ENCODE results near the gene BTNL9.
"Not testable (repeated sequence)": the region's sequence is repeated elsewhere in the genome, so short reads cannot be mapped to it uniquely, and the experiment has no call there.

Gene BTNL9

DNA sequence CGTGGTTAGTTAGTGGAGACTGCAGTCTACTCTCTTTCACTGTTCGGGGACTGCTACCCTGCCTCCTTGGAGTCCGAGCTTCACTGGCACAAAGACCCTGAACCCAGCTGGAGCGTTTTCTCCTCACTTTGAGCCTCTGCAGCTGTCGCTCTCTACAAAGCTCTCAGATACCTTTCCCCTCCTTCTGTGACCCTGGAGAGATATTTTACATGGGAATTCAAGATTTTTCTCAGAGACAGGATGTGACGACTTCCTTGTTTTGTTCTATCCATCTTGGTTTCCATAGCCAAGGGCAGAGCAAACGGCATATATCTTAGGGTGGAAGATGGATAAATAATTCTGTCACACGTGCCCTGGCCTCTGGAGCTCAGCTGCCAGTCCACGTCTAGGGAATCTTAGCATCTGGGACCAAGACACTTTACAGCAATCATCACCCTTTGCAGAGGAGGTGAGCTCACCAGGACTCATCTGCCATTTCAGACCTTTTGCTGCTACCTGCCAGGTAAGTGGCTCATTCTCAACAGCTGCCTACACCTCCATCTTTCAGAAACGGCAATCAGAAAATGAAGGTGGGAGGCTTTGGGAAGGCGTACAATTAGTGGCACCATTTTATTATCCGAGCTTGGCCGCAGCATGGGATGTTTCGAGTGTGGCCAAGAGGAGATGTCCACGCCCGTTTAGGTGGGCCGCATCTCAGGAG is at the start of gene BTNL9:
TSS of gene BTNL9 (plus strand) at position 336 of the 700 bp plus-strand sequence. CDS start 5,224 bp downstream, outside the sequence.
- no peak for DNase-seq

DNA sequence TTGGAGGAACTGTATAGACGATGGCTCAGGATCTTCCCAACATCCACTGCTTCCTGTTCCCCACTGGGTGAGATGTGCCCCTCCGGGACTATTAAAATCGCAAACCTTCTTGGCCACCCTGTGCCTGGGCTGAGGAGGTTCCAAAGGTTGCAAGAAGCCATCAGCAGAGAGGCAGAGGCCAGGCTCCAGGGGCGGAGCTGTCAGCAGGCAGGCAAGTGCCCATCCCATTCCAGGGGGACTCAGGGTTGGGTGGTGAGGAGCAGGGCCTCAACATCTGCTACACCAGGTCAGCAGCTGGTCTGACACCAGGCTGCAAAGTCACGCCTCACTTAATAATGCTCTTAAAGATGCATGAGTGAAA is 49.2 kb upstream of the BTNL9 start:
- no peak for DNase-seq

DNA sequence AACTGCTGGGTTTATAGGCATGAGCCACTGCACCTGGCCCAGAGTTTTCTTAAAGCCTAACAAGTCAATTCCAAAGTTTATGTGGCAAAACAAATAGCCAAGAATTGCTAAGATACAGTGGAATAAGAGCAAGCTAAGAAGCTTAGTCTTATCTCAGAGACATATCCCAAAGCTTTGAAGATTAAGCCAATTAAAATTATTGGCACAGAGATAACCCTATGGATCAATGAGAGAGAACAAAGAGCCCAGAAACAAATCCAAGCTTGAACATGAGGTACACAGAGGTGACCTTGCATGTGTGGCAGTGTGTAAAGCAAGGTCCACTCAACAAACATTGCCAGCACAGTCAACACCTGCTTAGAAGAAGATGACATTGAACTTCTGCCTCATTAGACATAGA is 38.1 kb upstream of the BTNL9 start:
- no peak for DNase-seq

DNA sequence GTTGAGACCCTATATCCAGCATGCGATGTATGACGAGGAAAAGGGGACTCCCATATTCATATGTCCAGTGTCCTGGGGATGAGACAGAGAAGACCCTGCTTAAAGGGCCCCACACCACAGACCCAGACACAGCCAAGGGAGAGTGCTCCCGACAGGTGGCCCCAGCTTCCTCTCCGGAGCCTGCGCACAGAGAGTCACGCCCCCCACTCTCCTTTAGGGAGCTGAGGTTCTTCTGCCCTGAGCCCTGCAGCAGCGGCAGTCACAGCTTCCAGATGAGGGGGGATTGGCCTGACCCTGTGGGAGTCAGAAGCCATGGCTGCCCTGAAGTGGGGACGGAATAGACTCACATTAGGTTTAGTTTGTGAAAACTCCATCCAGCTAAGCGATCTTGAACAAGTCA is 34.3 kb upstream of the BTNL9 start:
- no peak for DNase-seq

DNA sequence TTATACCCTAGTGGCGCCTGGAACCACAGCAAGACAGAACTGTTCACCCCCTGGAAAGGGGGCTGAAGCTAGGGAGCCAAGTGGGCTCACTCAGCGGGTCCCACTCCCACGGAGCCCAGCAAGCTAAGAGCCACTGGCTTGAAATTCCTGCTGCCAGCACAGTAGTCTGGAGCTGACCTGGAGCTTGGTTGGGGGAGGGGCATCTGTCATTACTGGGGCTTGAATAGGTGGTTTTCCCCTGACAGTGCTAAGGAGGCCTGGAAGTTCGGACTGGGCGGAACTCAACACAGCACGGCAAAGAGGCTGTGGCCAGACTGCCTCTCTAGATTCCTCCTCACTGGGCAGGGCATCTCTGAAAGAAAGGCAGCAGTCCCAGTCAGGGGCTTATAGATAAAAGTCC is 31.9 kb upstream of the BTNL9 start:
- DNase-seq: no peak

DNA sequence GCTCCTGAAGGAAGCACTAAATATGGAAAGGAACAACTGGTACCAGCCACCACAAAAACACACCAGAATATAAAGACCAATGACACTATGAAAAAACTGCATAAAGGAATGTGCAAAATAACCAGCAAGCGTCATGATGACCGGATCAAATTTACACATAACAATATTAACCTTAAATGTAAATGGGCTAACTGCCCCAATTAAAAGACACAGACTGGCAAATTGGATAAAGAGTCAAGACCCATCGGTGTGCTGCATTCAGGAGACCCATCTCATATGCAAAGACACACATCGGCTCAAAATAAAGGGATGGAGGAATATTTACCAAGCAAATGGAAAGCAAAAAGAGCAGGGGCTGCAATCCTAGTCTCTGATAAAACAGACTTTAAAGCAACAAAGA is 30.0 kb upstream of the BTNL9 start:
- DNase-seq: not testable (repeated sequence)

DNA sequence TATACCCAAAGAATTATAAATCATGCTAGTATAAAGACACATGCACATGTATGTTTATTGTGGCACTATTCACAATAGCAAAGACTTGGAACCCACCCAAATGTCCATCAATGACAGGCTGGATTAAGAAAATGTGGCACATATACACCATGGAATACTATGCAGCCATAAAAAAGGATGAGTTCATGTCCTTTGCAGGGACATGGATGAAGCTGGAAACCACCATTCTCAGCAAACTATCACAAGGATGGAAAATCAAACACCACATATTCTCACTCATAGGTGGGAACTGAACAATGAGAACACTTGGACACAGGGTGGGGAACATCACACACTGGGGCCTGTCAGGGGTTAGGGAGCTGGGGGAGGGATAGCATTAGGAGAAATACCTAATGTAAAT is 25.4 kb upstream of the BTNL9 start:
- DNase-seq: not testable (repeated sequence)

DNA sequence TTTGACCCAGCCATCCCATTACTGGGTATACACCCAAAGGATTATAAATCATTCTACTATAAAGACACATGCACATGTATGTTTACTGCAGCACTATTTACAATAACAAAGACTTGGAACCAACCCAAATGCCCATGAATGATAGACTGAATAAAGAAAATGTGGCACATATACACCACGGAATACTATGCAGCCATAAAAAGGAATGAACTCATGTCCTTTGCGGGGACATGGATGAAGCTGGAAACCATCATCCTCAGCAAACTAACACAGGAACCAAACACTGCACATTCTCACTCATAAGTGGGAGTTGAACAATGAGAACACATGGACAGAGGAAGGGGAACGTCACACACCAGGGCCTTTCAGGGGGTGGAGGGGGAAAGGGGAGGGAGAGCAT is 22.6 kb upstream of the BTNL9 start:
- DNase-seq: not testable (repeated sequence)

DNA sequence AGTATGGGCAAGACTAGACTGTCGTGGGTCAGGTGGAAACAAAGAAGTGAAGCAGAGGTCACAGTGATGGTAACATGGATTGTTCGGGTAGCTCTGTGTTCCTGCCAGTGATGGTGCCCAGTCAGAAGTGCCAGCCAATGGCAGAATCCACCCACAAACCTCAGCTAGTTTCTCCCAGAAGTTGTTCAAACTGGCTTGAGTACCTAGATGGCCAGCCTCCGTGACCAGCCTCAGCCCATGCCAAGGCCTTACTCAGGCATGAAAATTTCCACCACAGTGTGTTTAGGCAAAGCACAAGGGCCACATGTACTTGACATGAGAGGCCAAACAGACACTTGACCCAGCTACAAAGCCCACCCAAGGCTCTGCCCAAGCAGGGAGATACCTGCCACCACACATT is 19.4 kb upstream of the BTNL9 start:
- no peak for DNase-seq

DNA sequence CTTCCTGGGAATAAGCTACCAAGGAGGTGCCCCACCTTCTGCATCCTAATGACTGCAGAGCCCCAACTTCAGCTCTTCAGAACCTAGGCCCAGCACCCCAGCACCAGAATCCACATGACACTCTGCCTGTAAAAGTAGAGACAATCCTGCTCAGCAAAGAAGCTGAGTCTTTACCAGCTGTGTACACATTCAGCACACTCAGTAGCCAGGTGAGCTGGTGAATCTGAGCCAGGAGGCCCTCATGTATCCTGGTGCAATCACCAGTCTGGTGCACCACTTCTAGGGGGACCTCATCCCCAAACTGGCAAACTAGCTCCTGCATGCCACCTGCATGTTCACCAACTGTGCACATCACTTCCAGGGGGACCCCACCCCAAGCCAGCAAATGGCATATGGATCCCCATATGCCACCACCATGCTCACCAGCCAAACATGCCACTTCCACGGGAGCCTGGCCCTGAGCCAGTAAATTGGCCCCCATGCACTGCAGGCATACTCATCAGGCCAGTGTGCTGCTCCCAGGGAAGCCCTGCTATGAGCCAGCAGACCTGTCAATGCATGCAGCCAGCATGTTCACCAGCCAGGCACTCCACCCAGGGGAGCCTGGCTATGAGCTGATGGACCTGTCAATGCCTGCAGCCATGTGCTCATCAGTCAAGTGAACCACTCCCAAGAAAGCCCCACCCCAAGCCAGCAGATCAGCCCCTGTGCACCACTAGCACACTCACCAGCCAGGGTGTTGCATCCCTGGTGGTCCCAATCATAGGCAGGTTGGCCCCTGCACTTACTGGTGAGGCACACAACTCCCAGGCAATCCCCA is 15.6 kb upstream of the BTNL9 start:
- no peak for DNase-seq

DNA sequence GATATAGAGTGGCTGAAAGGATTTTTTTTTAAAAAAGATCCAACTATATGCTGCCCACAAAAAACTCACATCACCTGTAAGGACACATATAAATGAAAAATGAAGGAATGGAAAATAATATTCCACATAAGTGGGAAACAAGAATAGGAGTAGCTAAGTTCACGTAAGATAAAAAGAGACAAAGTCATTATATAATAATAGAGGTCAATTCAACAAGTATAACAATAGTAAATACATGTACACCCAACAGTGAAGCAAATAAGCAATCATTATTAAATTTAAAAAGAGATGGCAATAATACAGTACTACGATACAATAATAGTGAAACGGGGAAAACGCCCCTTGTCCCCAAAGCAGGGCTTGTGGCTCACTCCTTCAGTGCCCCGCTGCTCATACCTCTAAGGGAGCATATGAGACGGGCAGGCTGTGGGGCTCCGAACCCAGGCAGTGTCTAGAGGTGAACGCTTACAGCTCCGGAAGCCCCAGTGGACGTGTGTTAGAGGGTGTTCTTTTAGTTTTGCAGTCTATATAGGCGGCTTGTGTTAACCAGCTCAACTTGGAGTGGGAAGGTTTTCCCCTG is 12.5 kb upstream of the BTNL9 start:
- no peak for DNase-seq

DNA sequence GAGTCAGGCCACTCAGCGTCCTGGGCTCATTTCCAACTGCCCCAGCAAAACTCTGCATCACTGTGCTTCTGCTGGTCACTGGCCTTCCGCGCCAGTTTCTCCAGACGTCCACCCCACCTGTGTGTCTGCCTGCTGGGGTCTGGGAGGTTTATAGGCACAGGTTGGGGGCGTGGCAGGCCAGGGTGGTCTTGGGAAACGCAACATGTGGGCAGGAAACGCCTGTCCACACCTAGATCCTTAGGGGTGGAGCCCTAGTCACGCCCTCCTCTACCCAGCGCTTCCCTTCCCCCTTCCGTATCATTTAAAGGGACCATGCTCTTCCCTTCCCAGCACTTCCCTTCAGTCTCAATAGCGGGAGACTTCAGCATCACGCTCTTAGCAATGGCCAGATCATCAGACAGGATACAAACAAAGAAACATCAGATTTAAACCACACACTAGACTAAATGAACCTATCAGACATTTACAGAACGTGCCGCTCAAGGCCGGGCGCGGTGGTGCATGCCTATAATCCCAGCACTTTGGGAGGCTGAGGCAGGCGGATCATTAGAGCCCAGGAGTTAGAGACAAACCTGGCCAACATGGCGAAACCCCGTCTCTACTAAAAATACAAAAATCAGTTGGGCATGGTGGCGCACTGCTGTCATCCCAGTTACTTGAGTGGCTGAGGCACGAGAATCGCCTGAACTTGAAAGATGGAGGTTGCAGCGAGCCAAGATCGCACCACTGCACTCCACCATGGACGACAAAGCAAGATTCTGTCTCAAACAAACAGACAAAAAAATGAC is 11.8 kb upstream of the BTNL9 start:
- DNase-seq: no peak

DNA sequence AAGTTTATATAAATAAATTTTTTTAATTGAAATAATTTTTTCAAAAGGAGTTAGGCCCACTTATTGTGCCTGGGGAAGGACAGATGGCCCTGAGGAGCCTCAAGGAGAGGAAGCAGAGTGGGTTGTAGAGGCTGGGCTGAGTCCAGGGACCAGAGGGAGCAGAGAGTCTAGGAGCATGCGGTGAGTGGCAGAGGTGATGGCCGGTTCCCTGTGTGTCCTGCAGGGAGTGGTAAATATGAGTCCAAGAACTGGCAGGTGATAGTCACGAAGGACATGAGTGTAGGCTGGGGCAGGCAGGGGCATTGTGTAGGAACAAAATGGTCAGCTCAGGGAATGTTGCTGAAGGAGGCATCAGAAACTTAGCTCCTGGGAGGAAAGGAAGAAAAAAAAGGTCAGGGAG is 8.3 kb upstream of the BTNL9 start:
- no peak for DNase-seq

DNA sequence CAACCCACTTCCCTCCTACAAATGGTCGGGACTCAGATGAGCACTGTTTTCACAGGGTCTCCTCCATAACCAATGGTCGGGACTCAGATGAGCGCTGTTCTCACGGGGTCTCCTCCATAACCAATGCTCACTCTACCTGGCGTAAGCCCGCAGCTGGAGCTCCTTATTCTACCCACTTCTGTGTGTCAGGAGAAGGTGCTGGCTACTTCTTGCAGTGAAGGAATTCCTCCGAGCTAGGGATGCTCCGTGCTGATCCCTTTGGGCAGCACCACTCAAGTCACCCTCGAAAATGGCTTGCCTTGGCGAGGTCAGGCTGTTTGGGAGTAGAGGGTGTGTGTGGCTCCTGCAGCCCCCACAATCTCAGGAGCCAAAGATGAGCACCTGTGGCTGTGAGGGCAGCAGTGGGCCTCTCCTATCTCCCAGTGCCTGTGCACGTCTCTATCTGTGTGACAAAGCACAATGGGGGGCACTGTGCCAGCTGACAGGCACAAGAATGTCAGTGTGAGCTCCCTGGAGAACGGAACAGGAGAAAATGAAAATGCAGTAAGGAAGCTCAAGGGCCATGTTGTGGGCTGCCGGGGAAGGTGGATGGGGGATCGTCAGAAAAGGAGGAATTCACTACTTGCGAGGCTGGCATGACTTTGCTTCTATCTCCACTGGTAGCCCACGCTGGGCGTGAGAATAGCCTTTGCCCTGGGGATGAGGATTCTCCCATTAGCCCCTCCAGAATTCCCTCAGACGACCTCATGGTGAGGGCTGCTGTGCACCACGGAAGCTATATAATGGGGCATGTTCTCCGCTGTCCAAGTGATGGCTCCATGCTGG is 3.9 kb upstream of the BTNL9 start:
- DNase-seq: no peak

DNA sequence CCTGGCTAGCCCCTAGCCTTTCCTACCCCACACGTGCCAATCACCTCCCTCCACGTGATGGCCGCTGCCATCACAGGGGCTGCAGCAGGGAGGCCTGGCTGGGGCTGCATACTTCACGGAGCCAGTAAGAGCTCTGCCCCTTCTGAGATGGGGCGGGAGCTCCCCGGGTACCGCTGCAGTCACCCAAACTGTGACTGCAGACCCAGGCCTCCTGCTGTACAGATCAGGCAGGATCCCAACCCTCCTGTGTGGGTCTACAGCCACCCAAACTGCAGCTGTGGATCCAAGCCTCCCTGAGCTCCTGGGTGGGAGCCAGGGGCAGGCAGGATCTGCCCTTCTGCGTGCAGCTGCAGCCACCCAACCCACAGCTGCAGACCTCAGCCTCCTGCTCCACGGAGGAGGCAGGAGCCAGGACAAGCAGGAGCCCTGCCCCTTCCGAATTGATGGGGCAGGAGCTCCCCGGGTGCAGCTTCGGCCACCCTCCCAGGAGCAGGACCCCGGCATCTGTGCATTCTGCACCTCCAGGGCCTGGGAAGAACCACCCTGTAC is 3.2 kb upstream of the BTNL9 start:
- DNase-seq: no peak

DNA sequence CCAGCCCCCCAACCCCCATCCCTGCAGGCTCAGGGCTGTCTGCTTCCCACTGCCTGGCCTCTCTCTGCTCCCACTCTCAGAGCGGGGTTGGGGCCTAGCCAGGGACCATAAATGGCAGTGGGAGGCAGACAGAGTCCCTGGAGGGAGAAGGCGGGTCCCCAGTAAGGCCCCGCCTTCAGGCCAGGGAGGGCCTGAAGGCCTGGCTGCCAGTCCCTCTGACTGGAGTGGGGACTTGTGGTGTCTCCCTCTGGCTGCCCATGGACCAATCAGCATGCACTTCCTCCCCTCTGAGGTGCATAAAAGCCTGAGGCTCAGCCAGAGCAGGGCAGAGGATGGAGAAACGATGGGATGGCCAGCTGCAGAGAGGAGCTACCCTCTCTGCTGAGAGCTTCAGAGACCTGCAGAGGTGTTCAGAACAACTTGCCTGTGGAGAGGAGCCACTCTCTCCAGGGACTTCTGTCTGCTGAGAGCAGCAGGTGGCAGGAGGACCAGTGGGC is 2.7 kb upstream of the BTNL9 start:
- no peak for DNase-seq

DNA sequence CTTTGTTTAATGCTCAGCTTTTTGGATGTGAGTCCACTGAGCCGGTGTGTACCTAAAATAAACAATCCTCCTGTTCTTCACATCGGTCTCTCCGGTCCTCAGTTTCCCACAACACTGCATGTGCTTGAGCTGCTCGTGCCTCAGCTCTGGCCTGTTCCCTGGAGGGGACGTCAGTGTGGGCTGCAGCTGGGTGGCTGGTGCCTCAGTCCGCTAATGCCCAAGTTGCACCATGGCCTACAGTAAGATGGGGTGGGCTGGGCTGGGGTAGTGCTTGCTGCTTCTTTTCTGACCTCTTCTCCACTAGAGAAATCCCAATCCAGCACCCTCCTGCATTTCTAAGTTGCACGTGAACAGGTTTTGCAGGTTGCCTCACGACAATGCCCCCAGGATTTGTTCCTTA is 595 bp upstream of the BTNL9 start:
- no peak for DNase-seq

DNA sequence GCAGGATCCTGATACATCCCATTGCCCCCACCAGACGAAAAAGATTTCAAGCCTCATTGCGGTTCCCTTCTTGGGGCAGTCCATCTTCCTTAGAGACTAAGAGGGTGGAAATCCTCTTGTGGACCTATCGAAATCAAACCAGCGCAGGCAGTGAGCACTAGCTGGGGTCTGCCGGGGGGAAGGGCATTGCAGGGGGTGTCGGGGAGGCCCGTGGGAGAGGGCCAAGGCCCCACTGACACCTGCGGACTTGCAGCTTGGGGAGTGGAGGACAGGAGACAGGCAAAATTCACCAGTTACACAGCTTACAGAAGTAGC is 522 bp downstream of the BTNL9 start:
- no peak for DNase-seq

DNA sequence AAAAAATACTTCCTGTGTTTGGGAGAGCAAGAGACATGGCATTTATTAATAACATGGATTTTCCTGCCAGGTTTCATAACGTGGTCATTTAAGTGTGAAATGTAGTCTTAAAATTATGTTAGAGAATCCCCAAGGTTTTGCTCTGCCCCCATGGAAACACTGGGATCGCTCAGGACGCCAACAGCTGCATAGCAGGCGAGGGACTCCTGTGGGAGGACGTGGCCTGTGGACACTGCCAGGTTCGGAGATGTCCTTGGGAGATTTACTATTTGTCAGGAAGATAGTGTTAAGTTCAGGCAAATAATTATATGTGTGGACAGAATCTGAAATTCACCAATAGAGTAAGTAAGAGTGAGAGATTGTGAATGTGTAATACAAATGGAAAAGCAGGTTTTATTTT is 977 bp downstream of the BTNL9 start:
- DNase-seq: no peak

DNA sequence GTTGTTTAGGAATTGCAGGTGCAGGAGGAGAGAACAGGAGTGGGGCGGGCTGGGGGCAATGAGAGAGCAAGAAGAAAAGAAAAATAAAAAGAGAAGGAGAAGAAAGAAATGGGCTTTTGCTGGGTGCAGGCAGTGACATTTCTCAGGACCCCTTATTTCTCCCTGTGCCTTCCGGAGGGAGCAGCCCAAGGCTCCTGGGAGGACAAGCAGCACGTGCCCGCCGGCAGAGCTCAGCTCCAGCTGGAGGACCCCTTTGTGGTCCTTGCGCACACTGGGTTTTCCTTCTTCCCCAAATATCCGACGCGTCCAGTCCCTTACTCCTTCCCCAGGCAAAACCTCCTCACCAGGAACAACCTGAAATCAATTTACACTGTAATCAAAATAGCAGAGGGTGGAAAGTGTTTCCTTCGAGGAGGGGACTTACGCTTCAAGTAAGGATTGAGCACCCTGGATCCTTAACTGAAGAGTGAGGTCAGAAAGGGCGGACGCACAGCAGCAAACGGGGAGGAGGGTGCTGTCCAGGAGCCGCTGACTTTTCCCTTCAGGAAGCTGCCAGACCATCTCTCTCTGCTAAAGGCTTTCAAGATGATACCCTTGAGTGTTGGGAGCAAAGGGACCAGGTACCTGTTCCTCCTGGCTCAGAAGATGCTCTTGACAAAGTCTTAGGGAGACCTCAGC is 2.1 kb downstream of the BTNL9 start:
- no peak for DNase-seq

DNA sequence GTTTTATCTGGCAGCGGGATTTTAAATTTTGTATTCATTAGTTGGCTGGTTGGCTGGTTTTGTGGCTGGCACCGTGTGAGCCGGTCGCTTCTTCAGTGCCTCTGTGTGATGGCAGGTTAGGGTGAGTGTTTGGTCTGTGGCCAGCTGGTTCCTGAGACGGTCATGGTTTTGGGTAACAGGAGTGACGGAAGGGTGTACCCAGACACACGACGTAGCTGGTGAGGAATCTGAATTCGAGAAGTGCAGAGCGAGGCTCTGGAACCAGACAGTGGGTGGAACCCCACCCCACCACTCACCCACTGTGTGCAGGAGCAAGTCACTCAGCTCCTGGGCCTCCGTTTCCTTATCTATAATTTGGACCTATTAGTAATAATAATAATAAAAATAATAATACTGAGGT is 2.7 kb downstream of the BTNL9 start:
- DNase-seq: no peak

Measured in stimulated activated naive CD4-positive, alpha-beta T cell (primary cell).